Neuronal stem cell (in vitro differentiated cells): ENCODE results near the gene KDM4C.

Source experiments
- DNase-seq: peaks from one replicate; pipeline ENCODE4 v3.0.0-alpha.2; 2013; ENCODE audit warnings: low spot score
- H2AFZ ChIP-seq: one replicate; pipeline ENCODE4 v1.6.1; 2013; ENCODE audit warnings: mild to moderate bottlenecking, low read length, inconsistent platforms
- H2AK5ac ChIP-seq: 2 replicates; pipeline ENCODE4 v1.6.1; 2013; ENCODE audit warnings: low read depth, mild to moderate bottlenecking, inconsistent platforms, low read length, moderate library complexity, mixed read lengths
- H2BK120ac ChIP-seq: 2 replicates; pipeline ENCODE4 v1.6.1; 2013; ENCODE audit warnings: low read depth, mild to moderate bottlenecking, inconsistent platforms, low read length, moderate library complexity, mixed read lengths
- H2BK12ac ChIP-seq: one replicate; pipeline ENCODE4 v1.6.1; 2013; ENCODE audit warnings: low read length, inconsistent platforms
- H2BK15ac ChIP-seq: 2 replicates; pipeline ENCODE4 v1.6.1; 2013; ENCODE audit warnings: mild to moderate bottlenecking, low read length, inconsistent platforms, mixed read lengths
- H2BK5ac ChIP-seq: one replicate; pipeline ENCODE4 v1.6.1; 2013; ENCODE audit warnings: inconsistent platforms, mild to moderate bottlenecking, low read length, moderate library complexity
- H3K14ac ChIP-seq: one replicate; pipeline ENCODE4 v1.6.1; 2013; ENCODE audit warnings: low read length, inconsistent platforms
- H3K18ac ChIP-seq: 2 replicates; pipeline ENCODE4 v1.6.1; 2013; ENCODE audit warnings: low read length, inconsistent platforms
- H3K23ac ChIP-seq: 2 replicates; pipeline ENCODE4 v1.6.1; 2013; ENCODE audit warnings: low read depth, mild to moderate bottlenecking, mixed read lengths, low read length, inconsistent platforms; ENCODE audit not compliant: poor library complexity
- H3K27ac ChIP-seq: replicated peaks from 3 replicates; pipeline ENCODE4 v1.5.1; 2013; ENCODE audit warnings: low read length, inconsistent platforms
- H3K27me3 ChIP-seq, 3 experiments: 2 replicates each; pipeline ENCODE4 v1.6.1; 2013; ENCODE audit warnings: low read length in 3 of 3, mild to moderate bottlenecking in 2 of 3, inconsistent platforms in 1 of 3, low read depth in 1 of 3, mixed read lengths in 1 of 3, moderate library complexity in 1 of 3; ENCODE audit not compliant: control insufficient read depth in 3 of 3, insufficient read depth in 3 of 3
- H3K36me3 ChIP-seq, 2 donors: replicated peaks in 1 of 2; 2 replicates each; pipeline ENCODE4 v1.6.1; 2013; ENCODE audit warnings: low read length in 2 of 2; ENCODE audit not compliant: control insufficient read depth in 2 of 2, insufficient read depth in 2 of 2
- H3K4ac ChIP-seq: 2 replicates; pipeline ENCODE4 v1.6.1; 2013; ENCODE audit warnings: inconsistent platforms, mild to moderate bottlenecking, low read length, moderate library complexity
- H3K4me1 ChIP-seq, 2 donors: 1 replicate in 1 of 2; 2 replicates in 1 of 2; pipeline ENCODE4 v1.6.1; 2013; ENCODE audit warnings: low read length in 2 of 2, low read depth in 1 of 2; ENCODE audit not compliant: control insufficient read depth in 2 of 2, insufficient read depth in 1 of 2
- H3K4me2 ChIP-seq: one replicate; pipeline ENCODE4 v1.6.1; 2013; ENCODE audit warnings: mild to moderate bottlenecking, low read length, inconsistent platforms; ENCODE audit not compliant: insufficient read depth, poor library complexity, severe bottlenecking
- H3K4me3 ChIP-seq, 2 donors: 2 replicates each; pipeline ENCODE4 v1.5.1; 2013; ENCODE audit warnings: low read length in 2 of 2, mild to moderate bottlenecking in 2 of 2, inconsistent platforms in 1 of 2, moderate library complexity in 1 of 2
- H3K79me1 ChIP-seq: one replicate; pipeline ENCODE4 v1.6.1; 2013; ENCODE audit warnings: low read depth, mild to moderate bottlenecking, inconsistent platforms, low read length, moderate library complexity
- H3K9ac ChIP-seq: one replicate; pipeline ENCODE4 v1.6.1; 2013; ENCODE audit warnings: mild to moderate bottlenecking, low read depth, low read length, inconsistent platforms; ENCODE audit not compliant: poor library complexity
- H3K9me3 ChIP-seq, 2 donors: replicated peaks in 1 of 2; 2 replicates each; pipeline versions ENCODE3 to v1.6.1; 2013; ENCODE audit warnings: low read length in 2 of 2, mild to moderate bottlenecking in 2 of 2, inconsistent platforms in 1 of 2, low read depth in 1 of 2, mixed read lengths in 1 of 2, moderate library complexity in 1 of 2; ENCODE audit not compliant: control insufficient read depth in 2 of 2, insufficient read depth in 1 of 2
- H4K8ac ChIP-seq: one replicate; pipeline ENCODE4 v1.6.1; 2013; ENCODE audit warnings: low read depth, mild to moderate bottlenecking, inconsistent platforms, low read length, moderate library complexity
- H4K91ac ChIP-seq: one replicate; pipeline ENCODE4 v1.6.1; 2013; ENCODE audit warnings: low read length, low read depth, mild to moderate bottlenecking, inconsistent platforms; ENCODE audit not compliant: poor library complexity
- WGBS, 2 donors: extraction: QIAGEN DNeasy Blood & Tissue Kit; methylation state at CpG; one replicate each; pipeline ENCODE4 v1.1.7; 2013; ENCODE audit warnings: missing lambda C conversion rate in 2 of 2, mixed read lengths in 1 of 2; ENCODE audit not compliant: insufficient read length in 2 of 2, insufficient replicate concordance in 1 of 2; ENCODE audit errors: extremely low coverage in 2 of 2; 5-methylcytosine and 5-hydroxymethylcytosine counted together

Gene KDM4C

GRCh38 chr9:6763244-6763643 is 5.5 kb downstream of the KDM4C start:
- Histone ChIP-seq H3K4me3 (no peak overlapping the region), H3K79me1 (no peaks in the 10 kb centered on the region)

GRCh38 chr9:6764011-6764410 is 6.2 kb downstream of the KDM4C start:
- WGBS, 2 donors, result no CpG with 5 or more reads among the region's 2 CpGs
- no peak overlapping the region for H4K8ac ChIP-seq

More at GRCh38 chr9:6763244-6763643, 5.5 kb downstream of the KDM4C start:
- no peak overlapping the region for H4K8ac ChIP-seq
- no peak for DNase-seq
- H3K9ac ChIP-seq, result no peak overlapping the region
- H2BK5ac ChIP-seq, result no peak overlapping the region
- no peaks in the 10 kb centered on the region for H3K4me1 ChIP-seq
- H3K9me3 ChIP-seq, result peaks cover 0 to 4% of the 10 kb centered on the region in 2 donors
- H2BK15ac ChIP-seq, result no peak overlapping the region
- H3K4ac ChIP-seq, result no peak overlapping the region
- H4K91ac ChIP-seq, result no peak overlapping the region
- H2BK12ac ChIP-seq, result no peak overlapping the region
- H3K23ac ChIP-seq, result no peak overlapping the region
- no peak overlapping the region for H2AFZ ChIP-seq
- no peak overlapping the region for H3K4me2 ChIP-seq
- H2BK120ac ChIP-seq, result no peak overlapping the region
- H3K36me3 ChIP-seq, result no peaks in the 10 kb centered on the region
- H2AK5ac ChIP-seq, result no peak overlapping the region
- H3K27ac ChIP-seq, result no peak overlapping the region
- H3K27me3 ChIP-seq, result no peaks in the 10 kb centered on the region
- H3K14ac ChIP-seq, result no peak overlapping the region
- H3K18ac ChIP-seq, result no peak overlapping the region

GRCh38 chr9:6764523-6764922 is 6.8 kb downstream of the KDM4C start:
- no peak overlapping the region for H2AK5ac ChIP-seq
- H4K8ac ChIP-seq, result no peak overlapping the region
- H2AFZ ChIP-seq, result no peak overlapping the region
- H3K4ac ChIP-seq, result no peak overlapping the region
- no peak overlapping the region for H3K9ac ChIP-seq
- H3K23ac ChIP-seq, result no peak overlapping the region
- H3K4me1 ChIP-seq, result no peaks in the 10 kb centered on the region
- no peak overlapping the region for H2BK5ac ChIP-seq
- no peaks in the 10 kb centered on the region for H3K36me3 ChIP-seq
- no peaks in the 10 kb centered on the region for H3K79me1 ChIP-seq
- no peak overlapping the region for H3K4me2 ChIP-seq
- no peak overlapping the region for H2BK12ac ChIP-seq
- no peak overlapping the region for H3K18ac ChIP-seq
- DNase-seq, result no peak
- no peak overlapping the region for H3K4me3 ChIP-seq
- H3K27me3 ChIP-seq, result no peaks in the 10 kb centered on the region
- H3K27ac ChIP-seq, result no peak overlapping the region
- peaks cover 0 to 4% of the 10 kb centered on the region in 2 donors for H3K9me3 ChIP-seq
- no peak overlapping the region for H3K14ac ChIP-seq
- no peak overlapping the region for H2BK120ac ChIP-seq
- no peak overlapping the region for H4K91ac ChIP-seq
- no peak overlapping the region for H2BK15ac ChIP-seq

More at GRCh38 chr9:6764011-6764410, 6.2 kb downstream of the KDM4C start:
- Histone ChIP-seq H2AK5ac (no peak overlapping the region), H3K14ac (no peak overlapping the region), H3K79me1 (no peaks in the 10 kb centered on the region), H2BK12ac (no peak overlapping the region), H3K23ac (no peak overlapping the region), H3K36me3 (no peaks in the 10 kb centered on the region), H3K9ac (no peak overlapping the region), H2BK15ac (no peak overlapping the region), H3K4ac (no peak overlapping the region), H3K27me3 (no peaks in the 10 kb centered on the region), H3K27ac (no peak overlapping the region), H4K91ac (no peak overlapping the region), H2AFZ (no peak overlapping the region), H3K9me3 (peaks cover 0 to 4% of the 10 kb centered on the region in 2 donors), H2BK5ac (no peak overlapping the region), H3K18ac (no peak overlapping the region), H3K4me2 (no peak overlapping the region), H3K4me1 (no peaks in the 10 kb centered on the region), H3K4me3 (no peak overlapping the region), H2BK120ac (no peak overlapping the region)
- no peak for DNase-seq

GRCh38 chr9:6764950-6765349 is 7.2 kb downstream of the KDM4C start:
- Histone ChIP-seq H3K23ac (no peak overlapping the region), H2BK15ac (no peak overlapping the region), H2BK5ac (no peak overlapping the region), H3K79me1 (no peaks in the 10 kb centered on the region), H3K9me3 (peaks cover 0 to 4% of the 10 kb centered on the region in 2 donors), H3K9ac (no peak overlapping the region), H3K4me1 (no peaks in the 10 kb centered on the region), H3K27ac (no peak overlapping the region), H3K18ac (no peak overlapping the region), H3K14ac (no peak overlapping the region), H2AFZ (no peak overlapping the region), H3K4me3 (no peak overlapping the region), H4K8ac (no peak overlapping the region), H2AK5ac (no peak overlapping the region), H2BK120ac (no peak overlapping the region), H3K4me2 (no peak overlapping the region), H3K4ac (no peak overlapping the region), H3K27me3 (no peaks in the 10 kb centered on the region), H4K91ac (no peak overlapping the region), H3K36me3 (no peaks in the 10 kb centered on the region), H2BK12ac (no peak overlapping the region)
- no CpG with 5 or more reads among the region's 1 CpG for WGBS, 2 donors
- no peak for DNase-seq
